OCI-LY1 (cell line): ENCODE measurements around the gene DCTN3.

ENCODE experiments used
- CTCF ChIP-seq: fragments of 200-600 bp; sonication (generic), shearing (Covaris generic); IDR thresholded peaks from 2 replicates; pipeline ENCODE4 v1.5.1; 2017; ENCODE audit warnings: mild to moderate bottlenecking, antibody characterized with exemption, low read length, moderate library complexity, mixed read lengths
- EZH2 ChIP-seq: fragments of 200-600 bp; sonication (generic), shearing (Covaris generic); IDR thresholded peaks from 2 replicates; pipeline ENCODE4 v1.8.0; 2017; ENCODE audit warnings: borderline replicate concordance, mixed run types, mild to moderate bottlenecking, antibody characterized with exemption, low read length, moderate library complexity, mixed read lengths

GRCh38 chr9:34565856-34566255 is 54.4 kb downstream of the DCTN3 start:
- TF ChIP-seq CTCF (no peak), EZH2 (no peak)
